ENCODE data around the gene ACAP1. TPM values are rescaled to one million over a fixed set of nuclear protein-coding genes. Genes with fewer than 3 reads are reported as not detected.

The ACAP1 gene
- total and polyA plus RNA-seq, 9 of the 15 experiments (the other 6 are each of a cell fraction or from before 2014, with no cell fraction given) = 0.15 to 8.5 (median 2.4) TPM

GRCh38 chr17:7314719-7315569 is 21.4 kb upstream of the ACAP1 start, which contains the start of gene GPS2 (continued):
- TF ChIP-seq, protein P1, sequence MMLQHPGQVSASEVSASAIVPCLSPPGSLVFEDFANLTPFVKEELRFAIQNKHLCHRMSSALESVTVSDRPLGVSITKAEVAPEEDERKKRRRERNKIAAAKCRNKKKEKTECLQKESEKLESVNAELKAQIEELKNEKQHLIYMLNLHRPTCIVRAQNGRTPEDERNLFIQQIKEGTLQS (IDR thresholded peaks at IDR 0.05) = no peak
- TF ChIP-seq, protein P1 (CRISPR knock-in tag; conservative IDR thresholded peaks at IDR 0.05) = no peak
- TF ChIP-seq CHCHD3 (CRISPR knock-in tag; IDR thresholded peaks at IDR 0.05) (no peak), BCL6 (CRISPR knock-in tag; IDR thresholded peaks at IDR 0.05) (no peak), CREB5 (CRISPR knock-in tag; IDR thresholded peaks at IDR 0.05) (no peak), BACH1 (tag; IDR thresholded peaks at IDR 0.05) (no peak), CTBP1 (IDR thresholded peaks at IDR 0.05; ENCODE audit: borderline replicate concordance) (no peak), HNRNPK (IDR thresholded peaks at IDR 0.05; ENCODE audit: low read depth, low read length, poor library complexity, severe bottlenecking) (no peak), ILF3 (IDR thresholded peaks at IDR 0.05; ENCODE audit: borderline replicate concordance) (no peak), NR2C1 (IDR thresholded peaks at IDR 0.05) (peak; percentile 98), NR2C1 (tag; IDR thresholded peaks at IDR 0.05) (peak; percentile 98), ZNF699 (CRISPR knock-in tag; IDR thresholded peaks at IDR 0.05; ENCODE audit: insufficient replicate concordance) (no peak), FOXA3 (CRISPR knock-in tag; conservative IDR thresholded peaks at IDR 0.05 in 1 of 2, IDR thresholded peaks at IDR 0.05 in 1 of 2) (no peak), UBTF (IDR thresholded peaks at IDR 0.05; ENCODE audit: borderline replicate concordance in 1 of 2, low read depth in 2 of 2, low read length in 2 of 2) (0 out of 4 replicates have a peak, but pooled peaks of 1 of the 2 experiments have one; percentile 22), XRCC5 (IDR thresholded peaks at IDR 0.05; ENCODE audit: low read depth, low read length) (0 out of 2 replicates have a peak, but pooled peaks have one; percentile 43), ESRRA (IDR thresholded peaks at IDR 0.05; ENCODE audit: borderline replicate concordance, low read depth) (peak; percentile 63; the same call in 1 of the 2 replicates), GTF3C2 (IDR thresholded peaks at IDR 0.05; ENCODE audit: borderline replicate concordance, extremely low read depth, insufficient read length) (no peak)

Measured in K562 (cell line).